Limb (tissue), 2 donors: ENCODE measurements around the gene PPP2R1A.
"Not testable (repeated sequence)": the region's sequence is repeated elsewhere in the genome, so short reads cannot be mapped to it uniquely, and the experiment has no call there.

ENCODE experiments used
- DNase-seq, 2 donors: peaks; one replicate each; pipeline ENCODE4 v3.0.0-alpha.2; 2016; ENCODE audit errors: extremely low spot score in 2 of 2

The PPP2R1A gene

GRCh38 chr19:52237771-52238400 is 48.0 kb downstream of the PPP2R1A start:
- peak; percentile 70 to 72 for DNase-seq

- DNase-seq = no peak
These were observed 54.2 kb downstream of the PPP2R1A start for GRCh38 chr19:52244021-52244420.

- DNase-seq = peak; percentile 51 to 61
These were observed 58.4 kb downstream of the PPP2R1A start for GRCh38 chr19:52248241-52248640.

GRCh38 chr19:52258426-52258825 is 68.6 kb downstream of the PPP2R1A start:
- DNase-seq = no peak

GRCh38 chr19:52265556-52265955 is 75.7 kb downstream of the PPP2R1A start:
- DNase-seq = not testable (repeated sequence)

- peak; percentile 95 to 98 for DNase-seq
These were observed 79.7 kb downstream of the PPP2R1A start, which contains the start of gene ZNF766 for GRCh38 chr19:52269338-52270261. TSS of gene ZNF766 (plus strand) at chr19:52269587. CDS start at chr19:52269614, 27 bp downstream.

GRCh38 chr19:52270266-52270885 is 80.5 kb downstream of the PPP2R1A start:
- peak; percentile 3 to 43 for DNase-seq

- no peak for DNase-seq
These were observed 83.4 kb downstream of the PPP2R1A start for GRCh38 chr19:52273301-52273700.

- DNase-seq = no peak
These were observed 84.3 kb downstream of the PPP2R1A start for GRCh38 chr19:52274191-52274590.

GRCh38 chr19:52275988-52276387 is 86.1 kb downstream of the PPP2R1A start:
- no peak for DNase-seq

- no peak for DNase-seq
These were observed 87.6 kb downstream of the PPP2R1A start for GRCh38 chr19:52277471-52277870.
